H1 (cell line): ENCODE data around the gene DOHH. TPM values are rescaled to one million over a fixed set of nuclear protein-coding genes. Genes with fewer than 3 reads are reported as not detected.

Experiments used
- ASH2L ChIP-seq: fragments of 200-600, 300-600 bp; sonication (generic); IDR thresholded peaks from one replicate; pipeline ENCODE4 v1.7.1; 2017; ENCODE audit warnings: low read length
- GABPA ChIP-seq: IDR thresholded peaks from 2 replicates; pipeline ENCODE4 v1.6.1; 2011; ENCODE audit warnings: mild to moderate bottlenecking, low read length, moderate library complexity, borderline replicate concordance; ENCODE audit not compliant: insufficient read depth
- POLR2A ChIP-seq, 2 experiments: IDR thresholded peaks; 1 replicate in 1 of 2; 2 replicates in 1 of 2; pipeline ENCODE4 v1.6.1; 2011; ENCODE audit warnings: low read depth in 2 of 2, low read length in 2 of 2, mild to moderate bottlenecking in 2 of 2; ENCODE audit errors: control extremely low read depth in 1 of 2
- RAD21 ChIP-seq, 2 experiments: IDR thresholded peaks in 1 of 2; conservative IDR thresholded peaks in 1 of 2; 2 replicates each; pipeline ENCODE4 v1.6.1; 2011; ENCODE audit warnings: low read depth in 2 of 2, low read length in 2 of 2, improper control_type of control experiment in 1 of 2, inconsistent platforms in 1 of 2, mild to moderate bottlenecking in 1 of 2, moderate library complexity in 1 of 2
- TEAD4 ChIP-seq: IDR thresholded peaks from 2 replicates; pipeline ENCODE4 v1.6.1; 2012; ENCODE audit warnings: low read depth, low read length, inconsistent platforms, mixed read lengths
- polyA plus RNA-seq, 7 experiments: library from polyadenylated mRNA; depleted of rRNA in 3 of 7; stranded (reverse) in 5 of 7; unstranded in 2 of 7; fragments of >200 nt in 5 of 7; fragments of 200-250 nt in 2 of 7; gene quantifications; 1 replicate in 5 of 7; 2 replicates in 1 of 7; 4 replicates in 1 of 7; pipeline versions ENCODE4 v1.2.1 to v1.2.3, GENCODE V29; 2011 to 2013; ENCODE audit warnings: missing spikeins in 2 of 7, mixed read lengths in 2 of 7
- total RNA-seq: library from RNA; stranded (reverse); fragmentation: NEBNext Ultra II Directional; extraction: Animal tissue kit (Norgen Biotek cat#: 25700); gene quantifications from 2 replicates; pipeline ENCODE4 v1.2.1, GENCODE V29; 2021

DOHH gene
- total and polyA plus RNA-seq, 2 of the 8 experiments (the other 6 are each of a cell fraction or from before 2014, with no cell fraction given), result 7.3 to 17.7 TPM

DNA sequence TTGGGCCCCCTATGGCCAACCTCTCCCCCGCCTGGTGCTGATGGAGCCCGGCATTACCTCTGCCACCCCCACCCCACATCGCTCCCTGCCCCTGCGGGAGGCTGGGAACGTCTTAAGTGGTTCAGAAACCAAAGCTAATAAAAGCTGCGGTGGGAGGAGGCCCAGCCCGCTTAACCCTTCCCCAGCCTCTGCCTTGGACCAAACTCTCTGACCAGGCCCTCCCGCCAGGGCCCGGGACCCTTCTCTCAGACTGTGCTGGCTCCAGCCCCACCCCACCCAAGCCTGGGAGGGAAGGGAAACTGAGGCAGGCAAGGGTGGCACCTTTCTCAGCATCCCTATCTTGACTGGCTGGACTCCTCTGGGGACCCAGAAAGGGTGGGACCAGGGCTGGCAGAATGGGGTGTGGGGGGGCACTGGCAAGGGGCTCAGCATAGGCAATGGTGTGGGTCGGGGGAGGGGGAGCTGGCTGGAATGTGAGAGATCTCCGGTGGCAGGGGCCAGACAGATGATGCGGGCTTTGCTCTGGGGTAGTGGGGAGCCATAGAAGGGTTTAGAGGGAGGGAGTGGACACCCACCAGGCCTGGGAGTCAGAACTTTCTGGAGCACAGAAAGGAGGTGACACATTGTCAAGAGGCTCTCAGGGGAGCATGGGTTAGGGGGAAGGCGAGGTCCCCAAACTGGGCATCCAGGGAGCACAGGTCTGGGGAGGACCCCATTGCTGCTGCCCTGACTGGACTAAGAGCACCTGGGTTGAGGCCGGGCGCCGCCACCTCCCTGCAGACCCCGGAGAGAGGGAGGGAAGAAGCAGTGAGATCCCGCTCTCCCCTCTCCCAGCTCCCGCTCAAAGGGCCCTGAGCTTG, 42.0 kb downstream of the DOHH start (continued):
- TF ChIP-seq RAD21 (IDR thresholded peaks at IDR 0.05 in 1 of 2, conservative IDR thresholded peaks at IDR 0.05 in 1 of 2; ENCODE audit: low read depth in 2 of 2, low read length in 2 of 2) (no peak), GABPA (no peak), POLR2A (IDR thresholded peaks at IDR 0.05; ENCODE audit: control extremely low read depth in 1 of 2, low read depth in 2 of 2, low read length in 2 of 2) (no peak), ASH2L (no peak), TEAD4 (peak; percentile 37; the same call in 1 of the 2 replicates)
- TF ChIP-seq, all 59 proteins: peak for 5
